D721Med (cell line): ENCODE measurements around the gene EFR3B.

Source experiments
- DNase-seq: peaks from one replicate; pipeline ENCODE4 v3.0.0; 2011; ENCODE audit warnings: low spot score; ENCODE audit not compliant: insufficient read length
- FAIRE-seq: peaks from 2 replicates; lab custom pipeline; 2011; peaks lifted over from hg19 to GRCh38; lab: Jason Lieb, UNC
- CTCF ChIP-seq: IDR thresholded peaks from 2 replicates; pipeline ENCODE4 v1.5.1; 2012; ENCODE audit warnings: mild to moderate bottlenecking, control low read depth; ENCODE audit not compliant: insufficient read depth; ENCODE audit errors: missing control alignments

Gene EFR3B

DNA sequence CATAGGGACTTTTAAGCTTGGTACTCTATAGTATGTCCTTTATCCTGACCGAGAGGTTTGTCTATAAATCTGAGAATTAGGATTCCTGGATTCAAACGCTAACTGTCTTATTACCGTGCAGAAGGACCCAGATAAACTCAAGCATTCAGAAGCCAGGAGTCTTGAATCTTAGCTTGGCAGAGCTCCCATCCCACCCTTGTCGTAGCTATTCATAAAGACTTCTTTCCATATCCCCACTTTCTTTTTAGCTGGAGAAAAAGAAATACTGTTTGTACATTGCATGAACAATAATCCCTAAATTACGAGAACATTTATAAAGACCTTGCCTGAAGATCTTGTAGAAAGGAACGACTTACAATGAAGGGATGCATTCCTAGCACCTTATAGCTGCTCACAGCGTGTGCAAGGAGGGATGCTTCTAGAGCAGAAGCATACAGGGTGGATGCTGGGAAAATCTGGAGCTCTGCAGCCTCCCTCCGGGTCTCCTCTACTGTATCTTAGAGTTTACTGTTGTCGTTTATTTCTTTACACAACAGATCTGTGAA, 13.6 kb downstream of the EFR3B start:
- TF ChIP-seq CTCF, result no peak
- FAIRE-seq (no peak), DNase-seq (no peak)

DNA sequence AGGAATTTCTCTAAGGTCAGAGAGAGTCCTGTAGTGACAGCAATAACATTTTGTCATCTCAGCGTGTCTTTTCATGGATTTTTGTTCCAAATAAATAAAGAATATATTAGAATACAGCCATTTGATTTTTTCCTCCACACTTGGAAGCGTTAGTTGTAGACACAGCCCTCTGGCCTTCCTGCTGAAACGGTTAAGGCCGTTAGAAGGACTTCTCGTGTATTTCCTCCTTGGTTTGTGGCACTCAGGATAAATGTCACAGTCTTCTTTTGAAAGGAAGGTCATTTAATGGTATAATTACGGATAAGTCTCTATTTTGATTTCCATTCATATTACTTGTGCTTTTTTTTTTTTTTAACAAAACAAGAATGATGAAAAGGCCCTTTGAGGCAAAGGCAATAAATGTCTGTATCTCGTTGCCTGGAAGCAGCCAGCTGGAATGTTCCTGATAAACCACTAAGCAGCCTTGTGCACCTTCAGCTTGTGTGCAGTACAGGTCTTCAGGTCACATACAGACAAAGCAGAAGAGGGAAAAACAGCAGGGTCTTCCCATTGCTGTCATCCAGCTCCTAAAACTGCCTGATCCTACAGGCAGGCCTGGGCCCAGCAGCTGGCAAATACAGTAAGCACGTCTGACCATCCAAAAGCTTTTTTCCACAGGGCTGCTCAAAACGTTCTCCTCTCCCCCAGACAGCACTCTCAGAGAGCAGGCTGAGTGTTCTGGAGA, 14.4 kb downstream of the EFR3B start:
- DNase-seq, result no peak
- TF ChIP-seq CTCF, result no peak
- FAIRE-seq, result no peak

GRCh38 chr2:25062511-25062917, 20.6 kb downstream of the EFR3B start:
- no peak for TF ChIP-seq CTCF
- DNase-seq (no peak), FAIRE-seq (no peak)

GRCh38 chr2:25063876-25064660, 22.2 kb downstream of the EFR3B start:
- FAIRE-seq, result no peak
- no peak for TF ChIP-seq CTCF
- DNase-seq, result no peak

GRCh38 chr2:25065768-25066167, 23.9 kb downstream of the EFR3B start:
- FAIRE-seq (no peak), DNase-seq (no peak)
- no peak for TF ChIP-seq CTCF

DNA sequence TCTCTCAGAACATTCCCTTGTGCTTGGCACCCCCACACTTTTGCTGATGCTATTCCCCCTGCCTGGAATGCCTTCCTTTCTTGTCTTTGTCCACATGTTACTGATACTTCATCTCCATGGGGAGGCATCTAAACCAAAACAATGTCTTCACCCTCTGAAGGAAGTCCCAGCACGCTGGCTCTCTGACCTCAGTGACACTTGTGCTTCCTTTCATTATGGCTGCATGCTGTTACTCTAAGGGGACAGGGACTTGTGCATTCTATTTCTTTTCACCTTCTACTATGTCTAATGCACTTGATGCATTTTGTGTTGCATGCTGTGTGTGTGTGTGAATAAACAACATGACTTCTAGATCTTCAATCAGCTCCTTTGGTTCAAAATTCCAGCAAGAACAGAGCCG, 24.6 kb downstream of the EFR3B start:
- no peak for TF ChIP-seq CTCF
- no peak for FAIRE-seq
- no peak for DNase-seq
